Measurements from ENCODE around the gene SSBP2.

The SSBP2 gene

GRCh38 chr5:81533629-81534405 lies 217.1 kb downstream of the SSBP2 start:
- no peaks in the 10 kb centered on the region for H3K27me3 ChIP-seq (ENCODE audit: control insufficient read depth, insufficient read depth, low read length)
- H3K4me1 ChIP-seq (ENCODE audit: control insufficient read depth, insufficient read depth, low read length) = no peaks in the 10 kb centered on the region
- no peaks in the 10 kb centered on the region for H3K36me3 ChIP-seq (ENCODE audit: control insufficient read depth, insufficient read depth, low read length)
- no peaks in the 10 kb centered on the region for H3K9me3 ChIP-seq (ENCODE audit: control insufficient read depth, insufficient read depth, low read length)
- H3K4me3 ChIP-seq (ENCODE audit: low read depth, low read length) = no peak overlapping the region
- no peak overlapping the region for H3K27ac ChIP-seq (ENCODE audit: low read depth, low read length)
- no peak overlapping the region for H3K9ac ChIP-seq (ENCODE audit: low read depth, low read length)

- Histone ChIP-seq H3K4me1 (ENCODE audit: control insufficient read depth, insufficient read depth, low read length) (no peaks in the 10 kb centered on the region), H3K9ac (ENCODE audit: low read depth, low read length) (no peak overlapping the region), H3K27ac (ENCODE audit: low read depth, low read length) (no peak overlapping the region), H3K27me3 (ENCODE audit: control insufficient read depth, insufficient read depth, low read length) (no peaks in the 10 kb centered on the region), H3K9me3 (ENCODE audit: control insufficient read depth, insufficient read depth, low read length) (no peaks in the 10 kb centered on the region), H3K36me3 (ENCODE audit: control insufficient read depth, insufficient read depth, low read length) (no peaks in the 10 kb centered on the region), H3K4me3 (ENCODE audit: low read depth, low read length) (no peak overlapping the region)
Observed at GRCh38 chr5:81530919-81531318, 220.0 kb downstream of the SSBP2 start.

- no peak overlapping the region for H3K9ac ChIP-seq (ENCODE audit: low read depth, low read length)
- no peaks in the 10 kb centered on the region for H3K36me3 ChIP-seq (ENCODE audit: control insufficient read depth, insufficient read depth, low read length)
- no peak overlapping the region for H3K27ac ChIP-seq (ENCODE audit: low read depth, low read length)
- no peaks in the 10 kb centered on the region for H3K27me3 ChIP-seq (ENCODE audit: control insufficient read depth, insufficient read depth, low read length)
- H3K4me3 ChIP-seq (ENCODE audit: low read depth, low read length) = no peak overlapping the region
- no peaks in the 10 kb centered on the region for H3K9me3 ChIP-seq (ENCODE audit: control insufficient read depth, insufficient read depth, low read length)
- peaks cover 4% of the 10 kb centered on the region; the same call in 1 of the 2 replicates for H3K4me1 ChIP-seq (ENCODE audit: control insufficient read depth, insufficient read depth, low read length)
Observed at GRCh38 chr5:81525690-81526089, 225.2 kb downstream of the SSBP2 start.

- H3K4me3 ChIP-seq (ENCODE audit: low read depth, low read length) = no peak overlapping the region
- H3K4me1 ChIP-seq (ENCODE audit: control insufficient read depth, insufficient read depth, low read length) = peaks cover 4% of the 10 kb centered on the region; the same call in 1 of the 2 replicates
- no peak overlapping the region for H3K9ac ChIP-seq (ENCODE audit: low read depth, low read length)
- H3K36me3 ChIP-seq (ENCODE audit: control insufficient read depth, insufficient read depth, low read length) = no peaks in the 10 kb centered on the region
- no peaks in the 10 kb centered on the region for H3K27me3 ChIP-seq (ENCODE audit: control insufficient read depth, insufficient read depth, low read length)
- H3K27ac ChIP-seq (ENCODE audit: low read depth, low read length) = no peak overlapping the region
- no peaks in the 10 kb centered on the region for H3K9me3 ChIP-seq (ENCODE audit: control insufficient read depth, insufficient read depth, low read length)
Observed at GRCh38 chr5:81524015-81524414, 226.9 kb downstream of the SSBP2 start.

- no peaks in the 10 kb centered on the region for H3K27me3 ChIP-seq (ENCODE audit: control insufficient read depth, insufficient read depth, low read length)
- H3K4me1 ChIP-seq (ENCODE audit: control insufficient read depth, insufficient read depth, low read length) = peaks cover 4% of the 10 kb centered on the region; the same call in 1 of the 2 replicates
- no peaks in the 10 kb centered on the region for H3K36me3 ChIP-seq (ENCODE audit: control insufficient read depth, insufficient read depth, low read length)
- H3K4me3 ChIP-seq (ENCODE audit: low read depth, low read length) = no peak overlapping the region
- H3K9ac ChIP-seq (ENCODE audit: low read depth, low read length) = no peak overlapping the region
- H3K9me3 ChIP-seq (ENCODE audit: control insufficient read depth, insufficient read depth, low read length) = no peaks in the 10 kb centered on the region
- H3K27ac ChIP-seq (ENCODE audit: low read depth, low read length) = no peak overlapping the region
Observed at GRCh38 chr5:81522571-81522970, 228.3 kb downstream of the SSBP2 start.

GRCh38 chr5:81520769-81521168 lies 230.1 kb downstream of the SSBP2 start:
- H3K4me1 ChIP-seq (ENCODE audit: control insufficient read depth, insufficient read depth, low read length) = peaks cover 4% of the 10 kb centered on the region; the same call in 1 of the 2 replicates
- no peaks in the 10 kb centered on the region for H3K27me3 ChIP-seq (ENCODE audit: control insufficient read depth, insufficient read depth, low read length)
- no peaks in the 10 kb centered on the region for H3K9me3 ChIP-seq (ENCODE audit: control insufficient read depth, insufficient read depth, low read length)
- no peak overlapping the region for H3K27ac ChIP-seq (ENCODE audit: low read depth, low read length)
- H3K4me3 ChIP-seq (ENCODE audit: low read depth, low read length) = no peak overlapping the region
- H3K36me3 ChIP-seq (ENCODE audit: control insufficient read depth, insufficient read depth, low read length) = no peaks in the 10 kb centered on the region
- H3K9ac ChIP-seq (ENCODE audit: low read depth, low read length) = no peak overlapping the region

- H3K27ac ChIP-seq (ENCODE audit: low read depth, low read length) = no peak overlapping the region
Observed at GRCh38 chr5:81519217-81519905, 231.5 kb downstream of the SSBP2 start.

GRCh38 chr5:81517462-81517861 lies 233.4 kb downstream of the SSBP2 start:
- Histone ChIP-seq H3K27me3 (ENCODE audit: control insufficient read depth, insufficient read depth, low read length) (no peaks in the 10 kb centered on the region), H3K9me3 (ENCODE audit: control insufficient read depth, insufficient read depth, low read length) (no peaks in the 10 kb centered on the region), H3K27ac (ENCODE audit: low read depth, low read length) (no peak overlapping the region), H3K4me1 (ENCODE audit: control insufficient read depth, insufficient read depth, low read length) (no peaks in the 10 kb centered on the region), H3K9ac (ENCODE audit: low read depth, low read length) (no peak overlapping the region), H3K4me3 (ENCODE audit: low read depth, low read length) (no peak overlapping the region), H3K36me3 (ENCODE audit: control insufficient read depth, insufficient read depth, low read length) (no peaks in the 10 kb centered on the region)

More at GRCh38 chr5:81519217-81519905, 231.5 kb downstream of the SSBP2 start:
- peaks cover 4% of the 10 kb centered on the region; the same call in 1 of the 2 replicates for H3K4me1 ChIP-seq (ENCODE audit: control insufficient read depth, insufficient read depth, low read length)
- no peaks in the 10 kb centered on the region for H3K9me3 ChIP-seq (ENCODE audit: control insufficient read depth, insufficient read depth, low read length)
- H3K4me3 ChIP-seq (ENCODE audit: low read depth, low read length) = no peak overlapping the region
- H3K9ac ChIP-seq (ENCODE audit: low read depth, low read length) = no peak overlapping the region
- H3K36me3 ChIP-seq (ENCODE audit: control insufficient read depth, insufficient read depth, low read length) = no peaks in the 10 kb centered on the region
- H3K27me3 ChIP-seq (ENCODE audit: control insufficient read depth, insufficient read depth, low read length) = no peaks in the 10 kb centered on the region

GRCh38 chr5:81516091-81516490 lies 234.8 kb downstream of the SSBP2 start:
- H3K9ac ChIP-seq (ENCODE audit: low read depth, low read length) = no peak overlapping the region
- no peaks in the 10 kb centered on the region for H3K4me1 ChIP-seq (ENCODE audit: control insufficient read depth, insufficient read depth, low read length)
- H3K27ac ChIP-seq (ENCODE audit: low read depth, low read length) = no peak overlapping the region
- no peaks in the 10 kb centered on the region for H3K36me3 ChIP-seq (ENCODE audit: control insufficient read depth, insufficient read depth, low read length)
- H3K4me3 ChIP-seq (ENCODE audit: low read depth, low read length) = no peak overlapping the region
- no peaks in the 10 kb centered on the region for H3K27me3 ChIP-seq (ENCODE audit: control insufficient read depth, insufficient read depth, low read length)
- no peaks in the 10 kb centered on the region for H3K9me3 ChIP-seq (ENCODE audit: control insufficient read depth, insufficient read depth, low read length)

- H3K9me3 ChIP-seq (ENCODE audit: control insufficient read depth, insufficient read depth, low read length) = no peaks in the 10 kb centered on the region
- no peaks in the 10 kb centered on the region for H3K36me3 ChIP-seq (ENCODE audit: control insufficient read depth, insufficient read depth, low read length)
- H3K4me3 ChIP-seq (ENCODE audit: low read depth, low read length) = no peak overlapping the region
- no peak overlapping the region for H3K9ac ChIP-seq (ENCODE audit: low read depth, low read length)
- H3K27me3 ChIP-seq (ENCODE audit: control insufficient read depth, insufficient read depth, low read length) = no peaks in the 10 kb centered on the region
- H3K27ac ChIP-seq (ENCODE audit: low read depth, low read length) = no peak overlapping the region
- no peaks in the 10 kb centered on the region for H3K4me1 ChIP-seq (ENCODE audit: control insufficient read depth, insufficient read depth, low read length)
Observed at GRCh38 chr5:81513982-81514381, 236.9 kb downstream of the SSBP2 start.

- Histone ChIP-seq H3K27ac (ENCODE audit: low read depth, low read length) (no peak overlapping the region), H3K36me3 (ENCODE audit: control insufficient read depth, insufficient read depth, low read length) (no peaks in the 10 kb centered on the region), H3K4me3 (ENCODE audit: low read depth, low read length) (no peak overlapping the region), H3K27me3 (ENCODE audit: control insufficient read depth, insufficient read depth, low read length) (no peaks in the 10 kb centered on the region), H3K9ac (ENCODE audit: low read depth, low read length) (no peak overlapping the region), H3K9me3 (ENCODE audit: control insufficient read depth, insufficient read depth, low read length) (no peaks in the 10 kb centered on the region), H3K4me1 (ENCODE audit: control insufficient read depth, insufficient read depth, low read length) (no peaks in the 10 kb centered on the region)
Observed at GRCh38 chr5:81513473-81513872, 237.4 kb downstream of the SSBP2 start.
